WERI-Rb-1 (cell line): ENCODE data around the gene DDX52.

ENCODE experiments used
- DNase-seq: peaks from one replicate; pipeline ENCODE4 v3.0.0-alpha.2; 2020
- H3K27ac ChIP-seq: fragments of 250-450 bp; sonication (Bioruptor Pico); 2 replicates; pipeline ENCODE4 v1.5.1; 2020; ENCODE audit warnings: mild to moderate bottlenecking, moderate library complexity
- H3K27me3 ChIP-seq: fragments of 250-450 bp; sonication (Bioruptor Pico); 2 replicates; pipeline ENCODE4 v1.5.1; 2021; ENCODE audit warnings: mild to moderate bottlenecking, low read depth, moderate library complexity; ENCODE audit not compliant: insufficient read depth, severe bottlenecking
- H3K36me3 ChIP-seq: fragments of 250-450 bp; sonication (Bioruptor Pico); 2 replicates; pipeline ENCODE4 v1.5.1; 2020; ENCODE audit warnings: mild to moderate bottlenecking, moderate library complexity
- H3K4me3 ChIP-seq: 2 replicates; pipeline ENCODE4 v1.5.1; 2011; ENCODE audit warnings: low read depth, mild to moderate bottlenecking, control low read depth, low read length
- H3K9me3 ChIP-seq: fragments of 250-450 bp; sonication (Bioruptor Pico); 2 replicates; pipeline ENCODE4 v1.5.1; 2021; ENCODE audit warnings: mild to moderate bottlenecking, moderate library complexity; ENCODE audit not compliant: severe bottlenecking
- TF ChIP-seq, protein P1 (sequence below): IDR thresholded peaks from 2 replicates; pipeline ENCODE4 v1.5.1; 2011; ENCODE audit warnings: low read depth, mild to moderate bottlenecking, control low read depth, inconsistent platforms, low read length

DDX52 gene

DNA sequence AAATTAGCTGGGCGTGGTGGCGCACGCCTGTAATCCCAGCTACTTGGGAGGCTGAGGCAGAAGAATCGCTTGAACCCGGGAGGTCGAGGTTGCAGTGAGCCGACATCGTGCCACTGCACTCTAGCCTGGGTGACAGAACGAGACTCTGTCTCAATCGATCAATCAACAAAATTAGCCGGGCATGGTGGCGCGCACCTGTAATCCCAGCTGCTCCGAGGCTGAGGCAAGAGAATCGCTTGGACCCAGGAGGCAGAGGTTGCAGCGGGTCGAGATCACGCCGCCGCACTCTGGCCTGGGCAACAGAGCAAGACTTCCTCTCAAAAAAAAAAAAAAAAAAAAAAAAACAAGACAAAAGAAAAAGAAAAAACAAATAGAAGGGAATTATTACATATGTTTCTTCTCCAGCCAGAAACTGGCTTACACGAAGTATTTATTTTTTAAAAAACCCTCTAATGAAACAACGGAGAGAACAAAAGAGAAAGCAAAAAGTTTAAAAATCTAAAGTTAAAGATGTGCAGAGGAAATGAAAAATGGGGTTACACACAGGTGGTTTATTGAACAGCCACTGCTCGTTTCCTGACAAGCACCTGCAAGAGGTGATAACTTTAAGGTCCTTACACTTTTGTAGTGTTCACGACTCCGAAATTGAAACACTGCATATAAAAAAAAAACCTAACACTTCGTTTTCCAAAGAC lies 35.5 kb downstream of the DDX52 start:
- TF ChIP-seq, protein P1, sequence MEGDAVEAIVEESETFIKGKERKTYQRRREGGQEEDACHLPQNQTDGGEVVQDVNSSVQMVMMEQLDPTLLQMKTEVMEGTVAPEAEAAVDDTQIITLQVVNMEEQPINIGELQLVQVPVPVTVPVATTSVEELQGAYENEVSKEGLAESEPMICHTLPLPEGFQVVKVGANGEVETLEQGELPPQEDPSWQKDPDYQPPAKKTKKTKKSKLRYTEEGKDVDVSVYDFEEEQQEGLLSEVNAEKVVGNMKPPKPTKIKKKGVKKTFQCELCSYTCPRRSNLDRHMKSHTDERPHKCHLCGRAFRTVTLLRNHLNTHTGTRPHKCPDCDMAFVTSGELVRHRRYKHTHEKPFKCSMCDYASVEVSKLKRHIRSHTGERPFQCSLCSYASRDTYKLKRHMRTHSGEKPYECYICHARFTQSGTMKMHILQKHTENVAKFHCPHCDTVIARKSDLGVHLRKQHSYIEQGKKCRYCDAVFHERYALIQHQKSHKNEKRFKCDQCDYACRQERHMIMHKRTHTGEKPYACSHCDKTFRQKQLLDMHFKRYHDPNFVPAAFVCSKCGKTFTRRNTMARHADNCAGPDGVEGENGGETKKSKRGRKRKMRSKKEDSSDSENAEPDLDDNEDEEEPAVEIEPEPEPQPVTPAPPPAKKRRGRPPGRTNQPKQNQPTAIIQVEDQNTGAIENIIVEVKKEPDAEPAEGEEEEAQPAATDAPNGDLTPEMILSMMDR: no peak
- Histone ChIP-seq H3K36me3 (peaks cover 20% of the 10 kb centered on the region), H3K9me3 (peaks cover 2% of the 10 kb centered on the region), H3K27ac (no peak overlapping the region), H3K4me3 (peak overlapping the region; percentile 62), H3K27me3 (no peaks in the 10 kb centered on the region)
- no peak for DNase-seq

DNA sequence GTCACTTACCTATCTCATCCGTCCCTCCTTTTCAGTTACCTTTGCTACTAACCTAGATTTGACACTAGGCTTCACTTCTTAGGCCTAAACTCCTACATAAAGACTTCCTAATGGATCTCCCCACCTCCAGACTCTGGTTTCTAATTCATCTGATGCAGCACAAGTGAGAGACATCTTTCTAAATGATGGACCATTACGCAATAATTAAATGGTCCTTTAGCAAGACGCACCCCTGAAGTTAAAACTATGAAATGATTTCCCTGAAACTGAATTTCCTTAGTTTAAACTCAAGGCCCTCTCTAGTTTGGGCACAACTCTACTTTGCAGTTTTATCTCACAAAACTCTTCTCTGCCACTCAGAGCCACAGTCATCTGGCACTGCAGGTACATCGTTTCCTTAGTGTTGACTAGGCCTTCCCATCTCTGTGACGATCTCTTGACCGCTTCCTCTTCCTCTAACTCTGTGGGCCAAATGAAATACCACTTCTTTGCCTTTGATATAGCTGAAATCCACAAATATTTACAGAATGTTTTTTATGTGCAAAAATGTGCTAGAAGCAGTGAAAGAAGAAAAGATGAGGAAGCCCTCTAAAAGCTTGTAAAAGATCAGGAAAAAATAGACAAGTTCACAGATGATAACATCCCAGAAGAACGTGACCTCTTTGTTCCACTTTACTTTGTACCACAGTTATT lies 37.3 kb downstream of the DDX52 start:
- Histone ChIP-seq H3K4me3 (no peak overlapping the region), H3K36me3 (peaks cover 15% of the 10 kb centered on the region; the same call in 1 of the 2 replicates), H3K27me3 (no peaks in the 10 kb centered on the region), H3K27ac (no peak overlapping the region), H3K9me3 (peaks cover 2% of the 10 kb centered on the region)
- no peak for DNase-seq
- TF ChIP-seq, protein P1: no peak

DNA sequence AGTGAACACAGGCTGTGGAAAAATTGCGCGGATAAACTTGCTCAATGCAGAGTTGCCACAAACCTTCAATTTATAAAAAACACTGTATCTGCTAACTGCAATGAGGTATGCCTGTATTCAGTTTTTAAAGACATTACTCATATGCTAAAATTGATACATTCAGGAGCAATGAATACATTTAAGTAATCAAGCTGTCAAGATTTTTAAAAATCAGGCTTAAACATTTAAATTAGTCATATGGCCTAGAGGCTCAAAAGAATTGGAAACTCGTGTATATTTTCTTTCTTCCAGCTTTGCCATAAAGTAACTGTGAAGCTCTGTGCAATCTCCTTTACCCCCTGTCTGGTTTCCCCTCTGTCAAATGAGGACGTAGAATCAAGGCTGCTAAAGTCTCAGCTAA lies 38.2 kb downstream of the DDX52 start:
- no peak overlapping the region for H3K4me3 ChIP-seq
- peaks cover 2% of the 10 kb centered on the region for H3K9me3 ChIP-seq
- peaks cover 15% of the 10 kb centered on the region for H3K36me3 ChIP-seq
- DNase-seq: no peak
- TF ChIP-seq, protein P1: no peak
- no peak overlapping the region for H3K27ac ChIP-seq
- H3K27me3 ChIP-seq: no peaks in the 10 kb centered on the region

DNA sequence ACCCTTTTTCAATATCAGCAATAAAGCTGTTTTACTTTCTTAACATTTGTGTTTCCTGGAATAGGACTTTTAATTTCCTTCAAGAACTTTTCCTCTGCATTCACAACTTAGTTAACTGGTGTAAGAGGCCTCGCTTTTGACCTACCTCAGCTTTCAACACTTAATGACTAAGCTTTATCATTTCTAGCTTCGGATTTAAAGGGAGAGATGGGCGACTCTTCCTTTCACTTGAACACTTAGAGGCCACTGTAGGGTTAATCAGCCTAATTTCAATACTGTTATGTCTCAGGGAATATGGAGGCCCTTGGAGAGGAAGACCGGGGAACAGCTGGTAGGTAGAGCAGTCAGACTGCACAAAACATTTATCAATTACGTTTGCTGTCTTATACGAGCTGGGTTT lies 38.7 kb downstream of the DDX52 start:
- H3K9me3 ChIP-seq: peaks cover 2% of the 10 kb centered on the region
- TF ChIP-seq, protein P1: no peak
- H3K27me3 ChIP-seq: no peaks in the 10 kb centered on the region
- peaks cover 19% of the 10 kb centered on the region for H3K36me3 ChIP-seq
- no peak overlapping the region for H3K27ac ChIP-seq
- no peak overlapping the region for H3K4me3 ChIP-seq
- no peak for DNase-seq

DNA sequence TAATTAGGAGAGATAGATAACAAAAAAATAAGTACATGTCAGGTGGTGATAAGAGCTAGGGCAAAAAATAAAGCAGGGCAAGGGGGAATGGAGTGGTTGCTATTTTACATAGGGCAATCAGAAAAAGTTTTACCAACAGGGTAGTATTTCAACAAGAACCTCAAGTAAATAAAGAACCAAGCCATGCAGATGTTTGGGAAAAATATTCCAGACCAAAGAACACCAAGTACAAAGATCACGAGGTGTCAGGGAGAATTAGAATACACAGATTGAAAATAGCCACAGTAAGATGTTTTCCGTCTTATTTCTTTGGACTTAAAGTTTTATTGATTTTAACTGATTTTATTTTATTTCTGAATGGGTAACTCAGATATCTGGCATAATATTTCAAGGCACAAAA lies 45.1 kb downstream of the DDX52 start:
- no peak for DNase-seq
- TF ChIP-seq, protein P1: no peak
- Histone ChIP-seq H3K27me3 (no peaks in the 10 kb centered on the region), H3K36me3 (peaks cover 40% of the 10 kb centered on the region), H3K4me3 (no peak overlapping the region), H3K9me3 (no peaks in the 10 kb centered on the region), H3K27ac (no peak overlapping the region)
